ENCODE measurements around the gene PRKCA.

Gene PRKCA

DNA sequence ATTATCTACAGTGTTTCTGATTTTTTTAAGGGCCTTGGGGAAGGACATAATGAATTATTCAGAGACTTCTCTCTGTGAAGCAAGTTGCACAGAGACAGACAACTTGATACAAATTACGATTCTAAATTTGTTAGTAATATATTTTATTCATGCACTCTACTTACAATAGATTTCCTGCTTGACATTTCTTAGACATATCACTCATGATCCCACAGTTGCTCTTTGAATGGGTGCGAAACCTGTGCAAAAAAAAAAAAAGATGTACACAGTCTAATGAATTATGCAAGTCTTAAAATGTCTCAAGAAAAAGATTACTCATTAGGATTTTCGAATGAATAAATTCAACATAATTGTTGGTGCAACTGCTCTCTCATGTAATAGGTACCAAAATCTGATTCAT, 254.8 kb downstream of the PRKCA start:
- no peak for DNase-seq

DNA sequence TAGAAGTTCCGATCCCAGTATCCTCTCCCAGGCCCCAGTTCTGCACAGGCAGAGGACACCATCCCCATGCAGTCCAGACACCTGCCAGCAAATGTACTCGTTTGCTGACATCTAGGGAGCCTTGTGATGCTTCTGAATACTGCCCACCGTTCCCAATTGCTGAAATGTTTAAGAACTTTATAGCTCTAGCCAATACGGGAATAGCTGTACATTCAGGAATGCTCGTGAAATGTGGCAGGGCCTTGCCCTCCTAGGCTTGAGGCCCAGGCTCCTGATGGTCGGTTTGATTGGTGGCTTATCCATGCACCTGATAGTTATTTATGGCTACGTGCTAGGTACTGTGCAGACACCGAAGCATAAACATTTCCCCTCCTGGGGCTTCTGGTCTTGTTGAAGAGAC, 255.5 kb downstream of the PRKCA start:
- no peak for DNase-seq

DNA sequence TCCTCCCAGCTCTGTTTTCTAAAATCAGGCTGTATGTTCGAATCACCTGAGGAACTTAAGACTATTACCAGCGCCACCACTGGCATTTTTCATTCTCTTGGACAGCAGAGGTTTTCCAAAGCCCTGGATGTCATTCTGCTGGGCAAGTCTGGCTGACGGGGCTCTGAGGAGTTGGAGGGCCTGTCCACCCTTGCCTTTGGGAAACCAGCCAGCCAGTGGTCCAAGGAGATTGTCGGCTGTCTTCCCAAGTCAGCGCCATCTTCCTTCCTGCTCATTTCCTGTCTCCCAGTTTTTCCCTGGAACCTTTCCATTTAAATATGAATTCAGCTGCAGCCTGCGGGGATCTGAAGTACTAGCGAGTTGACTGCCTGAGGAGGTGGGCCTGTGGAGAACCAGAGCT, 258.3 kb downstream of the PRKCA start:
- no peak for DNase-seq

DNA sequence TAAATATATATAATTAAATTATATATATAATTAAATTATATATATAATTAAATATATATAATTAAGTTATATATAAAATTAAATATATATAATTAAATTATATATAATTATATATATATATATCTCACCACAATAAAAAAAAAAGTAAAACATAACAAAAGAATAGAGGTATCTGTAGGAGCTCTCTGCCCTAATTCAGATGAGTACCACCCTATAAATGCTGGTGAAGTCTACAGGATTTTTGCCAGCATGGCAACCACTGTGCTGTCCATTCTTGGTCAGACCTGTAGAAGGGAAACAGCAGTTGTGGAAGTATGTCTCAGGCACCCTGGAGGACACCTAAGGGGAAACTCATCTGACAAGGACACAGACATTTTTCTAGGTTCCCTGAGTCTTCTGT, 259.7 kb downstream of the PRKCA start:
- DNase-seq, result no peak

DNA sequence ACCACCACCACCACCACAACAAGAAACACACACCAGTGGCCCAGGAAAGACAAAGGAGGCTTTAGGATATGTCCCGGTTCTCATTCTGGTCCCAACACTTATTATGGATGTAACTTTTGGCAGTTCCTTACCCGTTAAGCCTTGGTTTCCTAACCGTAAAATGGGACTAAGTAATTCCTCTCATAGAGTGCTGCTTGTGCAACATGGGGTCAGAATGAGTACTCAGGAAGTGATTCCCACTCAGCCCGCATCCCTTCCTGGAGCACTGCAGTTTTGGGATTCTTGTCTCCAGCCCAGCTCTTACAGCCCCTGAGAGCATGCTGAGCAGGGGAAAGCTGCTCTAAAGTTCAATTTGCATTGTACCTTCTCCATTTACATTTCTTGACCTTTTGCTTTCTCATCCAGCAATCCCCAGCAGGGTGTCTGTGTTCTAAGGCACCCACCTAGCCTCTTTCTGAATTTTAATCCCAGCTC, 262.6 kb downstream of the PRKCA start:
- no peak for DNase-seq

DNA sequence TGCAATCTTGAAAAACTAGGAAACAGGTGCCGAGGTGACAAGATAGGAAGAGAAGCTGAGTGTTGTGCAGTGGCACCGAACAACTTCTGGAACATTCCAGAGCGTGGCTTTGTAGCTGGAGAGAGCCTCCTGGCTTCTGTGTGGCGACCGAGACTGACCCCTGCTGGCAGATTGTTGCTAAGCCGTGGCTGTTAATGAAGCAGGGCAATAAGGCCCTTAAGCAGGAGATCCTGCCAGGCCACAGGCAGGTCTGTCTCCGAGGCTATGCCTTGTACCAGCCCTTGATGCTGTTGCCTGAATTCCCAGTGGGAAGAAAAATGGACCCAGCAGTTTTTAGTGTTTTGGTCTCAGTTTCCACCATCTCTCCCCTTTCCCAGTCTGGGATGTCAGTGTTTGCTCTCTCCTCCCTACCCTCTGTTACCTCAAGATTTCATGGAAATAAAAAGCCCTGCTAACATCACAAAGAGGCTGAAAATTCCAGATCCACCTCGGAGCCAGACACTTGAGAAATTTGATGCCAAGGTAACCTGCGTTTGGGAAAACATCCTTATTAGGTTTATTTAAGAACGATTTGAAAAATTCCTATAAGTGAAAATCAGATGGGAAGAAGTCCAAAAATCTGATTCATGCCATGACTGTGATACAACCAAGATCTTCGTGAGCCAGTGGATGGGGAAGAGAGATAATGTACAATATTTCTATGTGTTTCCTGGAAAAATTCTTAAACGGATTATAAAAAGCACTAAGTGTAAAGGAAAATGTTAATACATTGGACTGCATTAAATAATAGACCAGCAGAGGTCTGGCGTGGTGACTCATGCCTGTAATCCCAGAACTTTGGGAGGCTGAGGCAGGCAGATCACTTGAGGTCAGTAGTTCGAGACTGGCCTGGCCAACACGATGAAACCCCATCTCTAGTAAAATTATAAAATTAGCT, 265.1 kb downstream of the PRKCA start:
- peak; percentile 75 to 76 for DNase-seq

DNA sequence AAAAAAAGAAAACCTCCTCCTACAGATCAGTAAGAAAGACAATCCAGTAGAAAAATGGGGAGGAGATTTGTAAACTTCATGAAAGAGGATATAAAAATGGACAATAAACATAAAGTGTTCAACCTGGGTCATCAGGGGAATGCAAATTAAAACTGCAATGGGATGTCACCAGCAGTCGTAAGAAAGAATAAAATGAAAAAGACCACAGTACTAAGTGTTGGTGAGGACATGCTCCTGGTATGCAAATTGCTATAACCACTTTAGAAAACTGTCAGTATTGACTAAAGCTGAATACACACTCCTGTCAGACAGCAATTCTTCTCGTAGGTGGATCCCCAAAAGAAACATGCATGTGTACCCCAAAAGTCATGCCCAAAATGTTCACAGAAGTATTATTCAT, 267.2 kb downstream of the PRKCA start:
- no peak for DNase-seq

DNA sequence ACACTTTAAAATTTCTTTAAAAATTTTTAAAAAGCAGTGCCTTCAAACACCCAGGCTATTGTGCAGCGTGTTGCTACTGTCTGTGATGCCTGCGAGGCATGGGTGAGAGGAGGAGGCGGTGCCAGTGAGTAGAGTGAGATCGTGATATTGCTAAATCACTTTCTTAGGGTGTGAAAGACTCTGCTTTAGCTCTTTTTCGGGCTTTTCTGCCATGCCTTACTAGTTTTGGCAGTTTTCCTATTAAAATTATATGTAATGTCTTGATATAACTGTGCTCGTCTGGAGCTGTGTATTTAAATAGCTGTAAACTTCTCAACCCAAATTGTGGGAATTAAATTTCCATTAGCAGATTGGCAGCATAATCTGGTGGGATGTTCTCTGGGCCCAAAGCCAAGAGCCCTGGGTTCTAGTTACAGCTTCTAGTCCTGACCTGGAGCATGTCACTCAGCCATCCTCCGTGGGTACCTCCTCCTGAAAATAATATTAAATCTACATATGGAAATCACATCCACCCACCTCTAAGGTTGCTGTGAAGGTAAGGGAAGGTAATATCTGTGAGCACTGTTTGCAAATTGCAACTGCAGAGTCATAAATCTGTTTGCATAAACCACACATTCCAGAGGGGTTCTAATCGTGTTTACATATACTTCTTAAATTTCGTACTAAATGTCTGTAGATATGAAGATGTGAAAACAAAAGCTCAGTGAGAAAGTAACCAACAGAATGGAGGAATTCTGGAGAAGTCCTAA, 268.2 kb downstream of the PRKCA start:
- no peak for DNase-seq

DNA sequence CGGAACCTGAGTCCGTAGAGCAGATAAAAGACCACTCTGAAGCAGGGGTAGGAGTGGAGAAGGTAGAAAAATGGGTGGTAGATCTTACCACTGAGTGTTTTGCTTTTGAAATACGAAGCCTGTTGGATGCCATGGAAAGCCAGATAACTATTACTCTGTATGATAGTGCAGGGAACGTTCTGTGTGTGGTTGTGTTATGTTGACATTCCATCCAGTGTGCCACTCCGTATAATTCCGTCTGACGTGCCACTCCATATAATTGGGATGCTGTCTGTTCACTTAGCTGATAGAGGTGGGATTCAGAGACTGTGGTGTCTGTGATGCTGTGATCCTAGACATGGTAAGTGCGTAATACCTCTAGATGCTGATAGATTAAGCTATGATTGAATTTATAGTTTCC, 269.3 kb downstream of the PRKCA start:
- no peak for DNase-seq

DNA sequence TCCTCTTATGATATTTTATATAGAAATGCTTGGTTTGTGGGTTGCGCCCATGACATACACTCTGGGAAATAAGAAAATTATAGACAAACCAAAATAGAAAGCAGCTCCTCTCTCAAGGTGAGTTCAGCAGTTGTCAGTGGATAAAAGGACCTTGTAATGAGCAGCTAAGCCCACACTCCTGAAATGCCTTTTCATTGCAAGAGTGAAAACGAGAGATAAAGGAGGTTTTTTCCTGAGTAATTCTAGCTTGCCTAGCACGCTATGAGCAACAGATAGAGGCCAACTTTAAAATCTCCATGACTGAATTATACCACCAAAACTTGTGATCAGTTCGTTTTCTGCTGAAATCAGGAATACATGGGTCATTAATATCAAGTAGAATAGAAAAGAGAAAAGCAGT, 270.7 kb downstream of the PRKCA start:
- DNase-seq, result no peak

DNA sequence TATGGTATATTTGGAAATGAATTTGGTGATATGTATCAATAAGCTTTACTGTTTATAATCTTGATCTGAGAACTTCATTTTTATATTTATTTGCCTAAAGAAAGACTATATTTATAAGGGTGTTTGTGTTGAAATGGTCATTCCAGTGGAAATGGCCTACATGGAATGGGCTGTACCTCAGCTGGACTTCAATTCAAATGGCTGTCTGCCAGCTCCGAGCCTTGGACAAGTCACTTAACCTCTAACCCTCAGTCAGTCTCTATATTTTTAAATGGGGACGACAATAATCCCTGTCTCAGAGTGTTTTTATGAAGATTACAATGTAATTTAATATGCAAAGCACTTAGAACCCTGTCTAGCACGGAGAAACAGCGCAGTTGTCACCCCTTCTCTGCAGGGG, 271.7 kb downstream of the PRKCA start:
- no peak for DNase-seq

DNA sequence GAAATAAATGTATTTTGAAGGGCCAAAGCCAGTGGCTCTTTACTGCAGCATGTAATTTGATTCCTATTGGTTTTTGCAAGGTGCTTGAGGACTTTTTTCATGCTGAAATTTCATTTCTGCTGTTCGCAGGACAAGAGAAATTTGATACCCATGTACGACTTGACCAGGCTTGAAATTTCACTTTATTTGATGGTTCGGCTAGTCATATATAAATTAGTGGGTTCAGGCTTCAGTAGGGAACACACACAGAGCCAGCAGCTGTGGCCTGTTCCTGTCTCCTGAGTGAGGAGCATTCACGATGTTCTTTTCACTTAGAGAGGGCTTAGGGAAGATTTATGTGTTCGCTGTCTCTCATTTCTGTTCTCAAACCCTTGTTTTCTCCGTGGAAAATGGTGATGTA, 274.1 kb downstream of the PRKCA start:
- no peak for DNase-seq

DNA sequence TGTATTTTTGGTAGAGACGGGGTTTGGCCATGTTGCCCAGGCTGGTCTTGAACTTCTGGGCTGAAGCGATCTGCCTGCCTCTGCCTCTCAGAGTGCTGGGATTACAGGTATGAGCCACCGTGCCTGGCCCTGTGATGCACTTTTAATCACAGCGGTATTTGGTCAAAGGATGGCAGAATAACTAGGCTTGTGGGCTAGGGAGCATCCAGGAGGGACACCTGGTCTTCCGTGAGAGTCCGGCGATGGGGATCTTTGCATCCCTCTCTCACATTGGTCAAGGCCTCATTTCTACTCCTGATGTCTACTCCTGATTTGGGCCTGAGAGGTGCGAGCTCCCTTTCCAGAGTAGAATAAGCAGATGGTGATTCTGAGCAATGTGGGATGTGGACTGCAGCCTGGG, 274.6 kb downstream of the PRKCA start:
- no peak for DNase-seq

DNA sequence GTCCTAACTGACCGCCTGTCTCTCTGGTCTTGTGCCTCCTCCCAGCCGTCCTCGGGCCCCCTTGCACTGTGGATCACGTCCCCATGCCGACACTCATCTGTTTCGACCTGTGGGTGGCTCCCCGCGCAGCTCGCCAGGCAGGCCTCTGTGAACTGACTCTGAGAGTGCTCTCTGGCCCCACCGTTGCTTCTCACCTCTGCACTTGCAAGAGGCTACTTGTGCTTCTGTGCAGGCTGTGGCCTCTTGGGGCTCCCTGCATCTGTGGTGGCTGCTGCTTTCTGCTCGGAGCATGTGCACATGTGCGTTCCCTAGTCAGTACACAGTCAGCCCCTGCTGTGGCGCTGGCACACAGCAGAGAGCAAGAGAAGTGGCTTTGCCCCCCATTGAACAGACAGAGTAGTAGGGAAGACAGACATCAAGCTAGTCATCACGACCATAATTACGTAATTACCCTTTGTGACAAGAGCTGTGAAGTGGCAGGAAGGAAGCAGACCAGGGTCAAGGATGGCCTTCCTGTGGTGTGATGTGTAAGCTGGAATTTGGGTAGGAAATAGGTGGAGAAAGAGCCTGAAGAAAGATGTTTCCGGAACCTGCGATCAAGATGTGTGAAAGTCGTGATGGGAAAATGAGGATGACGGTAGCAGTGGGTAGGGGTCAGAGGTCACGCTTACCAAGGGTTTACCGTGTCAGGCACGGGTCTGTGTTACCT, 276.5 kb downstream of the PRKCA start:
- DNase-seq, result no peak

DNA sequence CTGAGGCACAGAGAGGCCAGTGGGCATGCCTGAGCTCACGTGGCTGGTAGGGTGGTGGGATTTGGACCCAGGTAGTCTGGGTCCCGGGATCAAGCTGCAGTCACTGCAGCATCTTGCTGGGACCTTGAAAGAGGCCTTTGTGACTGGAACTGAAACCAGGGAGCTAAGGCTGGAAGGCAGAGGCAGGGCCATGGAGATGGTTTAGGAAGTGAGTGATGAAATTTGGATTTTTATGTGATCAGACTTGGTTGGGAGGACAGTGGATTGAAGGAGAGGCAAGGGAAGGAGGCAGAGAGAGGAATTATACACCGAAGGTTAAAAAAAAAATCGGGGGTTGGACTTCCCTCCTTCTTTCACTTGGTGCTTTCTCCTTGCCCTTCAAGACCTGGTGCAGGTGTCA, 277.1 kb downstream of the PRKCA start:
- no peak for DNase-seq

DNA sequence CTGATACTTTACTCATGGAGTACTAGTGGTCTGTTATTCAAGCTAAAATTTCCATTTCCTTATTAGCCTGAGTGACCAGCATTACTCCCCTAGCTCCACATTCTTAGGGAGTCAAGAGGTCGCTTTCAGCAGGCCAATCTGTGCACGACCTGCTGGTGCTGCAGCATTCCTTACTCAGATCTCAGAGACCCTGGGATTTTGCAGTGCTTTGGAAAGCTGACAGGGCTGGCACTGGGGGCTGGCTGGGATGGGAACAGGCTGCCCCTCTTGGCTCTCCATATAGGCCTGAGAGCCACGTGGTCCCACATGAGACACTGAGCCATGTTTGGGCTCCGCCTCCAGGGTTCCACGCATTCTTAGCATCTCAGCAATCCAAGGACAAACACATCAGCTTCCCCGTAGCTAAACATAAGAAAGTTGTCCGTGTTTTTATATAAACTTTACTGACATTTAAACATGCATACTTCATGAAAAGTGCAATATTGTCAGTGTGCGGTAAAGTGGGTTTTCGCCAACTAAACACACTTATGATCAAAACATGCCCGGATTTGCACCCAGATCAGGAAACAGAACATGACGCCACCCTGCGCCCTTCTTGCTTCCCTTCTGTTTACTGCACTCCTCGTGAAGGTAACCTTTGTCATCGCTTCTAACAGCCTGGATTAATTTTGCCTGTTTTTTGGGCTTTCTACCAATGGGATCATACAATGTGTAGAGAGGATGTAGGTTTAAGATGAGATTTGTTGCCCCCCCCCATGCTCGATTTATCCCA, 278.0 kb downstream of the PRKCA start:
- no peak for DNase-seq

DNA sequence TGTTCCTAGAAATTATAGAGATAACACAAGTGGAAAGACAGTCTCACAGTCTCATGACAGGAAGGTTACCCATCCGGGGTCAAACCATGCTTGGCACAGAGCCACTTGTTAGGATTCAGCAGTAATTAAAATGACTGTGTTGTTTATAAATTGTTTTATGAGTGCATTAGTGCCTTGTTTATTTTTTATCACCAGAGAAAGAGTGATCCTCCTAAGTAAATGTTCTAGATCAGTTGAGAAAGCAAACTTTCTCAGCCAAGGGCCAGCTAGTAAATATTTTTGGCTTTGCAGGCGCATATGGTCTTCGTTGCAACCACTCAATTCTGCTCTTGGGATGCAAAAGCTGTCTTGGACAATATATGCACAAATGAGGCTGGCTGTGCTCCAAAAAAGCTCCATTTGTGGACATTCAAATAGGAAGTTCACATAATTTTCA, 278.6 kb downstream of the PRKCA start:
- no peak for DNase-seq

DNA sequence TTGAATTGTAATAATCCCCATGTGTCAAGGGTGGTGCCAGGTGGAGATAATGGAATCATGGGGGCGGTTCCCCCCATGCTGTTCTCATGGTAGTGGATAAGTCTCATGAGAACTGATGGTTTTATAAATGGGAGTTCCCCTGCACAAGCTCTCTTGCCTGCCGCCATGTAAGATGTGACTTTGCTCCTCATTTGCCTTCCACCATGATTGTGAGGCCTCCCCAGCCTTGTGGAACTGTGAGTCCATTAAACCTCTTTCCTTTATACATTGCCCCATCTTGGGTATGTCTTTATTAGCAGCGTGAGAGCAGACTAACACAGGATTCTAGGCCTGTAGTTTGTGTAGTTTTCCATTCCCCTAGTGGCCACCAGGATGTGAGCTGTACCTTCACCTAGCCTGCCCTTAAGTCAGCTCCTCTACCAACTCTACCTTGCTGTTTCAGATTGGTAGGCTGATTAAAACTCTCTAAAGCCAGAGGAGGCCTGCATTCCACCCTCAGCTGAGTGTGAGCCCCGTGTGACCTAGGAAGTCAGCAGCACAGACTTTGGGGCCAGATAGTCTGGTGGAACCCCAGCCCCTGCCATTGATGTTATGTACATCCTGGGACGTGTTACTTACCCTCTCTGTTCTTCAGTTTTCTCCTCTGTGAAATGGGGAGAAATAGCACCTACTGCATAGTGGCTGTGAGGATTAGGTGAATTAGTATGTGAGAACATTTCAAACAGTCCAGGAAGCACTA, 280.1 kb downstream of the PRKCA start:
- no peak for DNase-seq

DNA sequence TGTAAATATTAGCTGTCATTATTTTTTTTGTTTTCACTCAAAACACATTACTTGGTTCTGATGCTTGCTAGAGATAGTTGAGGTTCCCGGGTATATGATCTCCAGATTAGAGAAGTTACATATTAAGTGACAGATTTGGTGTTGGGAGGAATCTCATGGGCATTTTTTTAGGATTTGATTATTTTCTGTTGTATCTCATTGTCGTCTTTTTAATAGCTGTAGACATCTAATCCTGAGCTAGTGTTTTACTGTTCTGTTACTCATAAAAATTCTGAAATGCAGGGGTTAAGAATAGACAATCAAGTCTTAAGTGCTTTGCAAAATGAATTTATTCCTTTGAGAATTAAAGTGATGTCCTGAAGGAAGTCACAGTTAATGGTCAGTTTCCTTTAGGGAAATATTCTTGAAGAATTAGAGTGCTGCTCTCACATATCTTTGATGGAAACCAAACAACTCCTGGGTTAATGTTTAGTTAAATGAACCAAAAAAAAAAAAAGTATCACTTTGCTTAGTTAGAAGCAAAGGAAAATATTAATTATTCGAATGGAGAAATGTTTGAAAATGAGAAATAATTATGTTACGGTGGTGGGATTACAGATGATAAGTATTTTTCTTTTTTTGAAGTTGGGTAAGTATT, 280.8 kb downstream of the PRKCA start:
- DNase-seq, result no peak

DNA sequence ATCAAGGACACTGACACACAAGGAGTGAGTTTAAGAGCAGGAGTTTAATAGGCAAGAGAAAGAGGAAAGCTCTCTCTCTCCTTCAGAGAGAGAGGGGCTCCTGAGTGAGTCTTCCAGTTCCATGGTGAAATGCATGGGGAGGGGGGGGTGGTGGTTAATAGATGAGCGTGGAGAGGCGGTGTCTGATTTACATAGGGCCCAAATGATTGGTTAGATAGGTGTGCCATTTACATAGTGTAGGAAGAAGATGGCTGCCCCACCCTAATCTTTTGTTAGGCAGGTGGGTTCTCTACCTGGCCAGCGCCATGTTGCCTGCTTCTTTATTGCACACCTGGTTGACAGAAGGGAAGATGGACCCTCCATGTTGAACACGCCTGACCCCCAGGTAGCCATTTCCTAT, 282.5 kb downstream of the PRKCA start:
- DNase-seq, result no peak

DNA sequence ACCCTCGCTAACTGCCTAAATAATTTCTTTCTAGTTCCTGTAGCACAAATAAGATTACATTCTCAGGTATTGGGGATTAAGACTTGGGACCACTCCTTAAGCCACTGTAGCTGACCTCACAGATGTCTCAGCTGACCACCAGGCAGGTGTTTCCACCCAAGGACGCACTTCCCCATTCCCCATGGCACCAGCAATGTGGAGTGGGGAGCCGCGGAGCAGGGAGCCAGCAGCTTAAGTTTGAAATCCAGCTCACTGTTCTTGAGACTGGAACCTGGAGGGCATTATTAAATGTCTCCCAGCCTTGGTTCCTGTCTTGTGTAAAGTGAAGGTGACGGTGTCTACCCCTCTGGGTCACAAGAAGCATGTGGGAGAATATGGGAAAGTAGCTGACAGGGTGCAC, 283.1 kb downstream of the PRKCA start:
- DNase-seq, result no peak
